K562 (cell line): ENCODE results near the gene ZMIZ1. TPM values are rescaled to one million over a fixed set of nuclear protein-coding genes. Genes with fewer than 3 reads are reported as not detected.

Experiments used
- ATAC-seq: fragments of 200-7000 bp; cut with Tn5 transposase; 3 replicates; pipeline ENCODE4 v1.9.1; 2020; ENCODE audit warnings: moderate library complexity
- BruUV-seq: library from RNA; stranded (reverse); fragments of 400-500 nt; replicated peaks from 2 replicates; lab custom pipeline; 2021; lab: Mats Ljungman, UMichigan
- CTCF ChIA-PET: fragments of 300-600 bp; formaldehyde crosslinking; extraction: SDS; loops from one replicate; lab custom pipeline; 2021; ENCODE audit warnings: low intra/inter-chr PET ratio; lab: Yijun Ruan, JAX
- POLR2A ChIA-PET: fragments of 300-600, 350-650 bp; sonication (Branson Sonifier 250); formaldehyde crosslinking; extraction: SDS; loops from one replicate; lab custom pipeline; 2021; ENCODE audit warnings: antibody characterized with exemption, inconsistent platforms; lab: Yijun Ruan, JAX
- DNase-seq, 4 experiments: peaks; one replicate each; pipeline versions ENCODE4 v3.0.0 to v3.0.0-alpha.2; 2011 to 2018; ENCODE audit warnings: low spot score in 3 of 4, mixed read lengths in 3 of 4; ENCODE audit errors: extremely low read depth in 1 of 4
- FAIRE-seq: peaks from 2 replicates; lab custom pipeline; 2011; peaks lifted over from hg19 to GRCh38; lab: Jason Lieb, UNC
- H2AFZ ChIP-seq: 2 replicates; pipeline ENCODE4 v1.6.0; 2011; ENCODE audit warnings: low read depth, low read length, control low read depth, inconsistent platforms
- H3K27ac ChIP-seq: fragments of 200-600 bp; 3 replicates; pipeline ENCODE4 v1.8.0; 2011; ENCODE audit warnings: low read depth, mild to moderate bottlenecking, control low read depth, inconsistent platforms, low read length, moderate library complexity, mixed read lengths; ENCODE audit errors: extremely low read depth
- H3K27me3 ChIP-seq, 2 experiments: fragments of 300-600 bp in 1 of 2; 2 replicates in 1 of 2; 3 replicates in 1 of 2; pipeline versions ENCODE4 v1.6.0 to v1.8.0; 2011; ENCODE audit warnings: inconsistent platforms in 2 of 2, low read length in 2 of 2, mild to moderate bottlenecking in 1 of 2, mixed read lengths in 1 of 2, moderate library complexity in 1 of 2; ENCODE audit not compliant: control insufficient read depth in 2 of 2, insufficient read depth in 2 of 2
- H3K36me3 ChIP-seq: fragments of 300-600 bp; 3 replicates; pipeline ENCODE4 v1.8.0; 2011; ENCODE audit warnings: mild to moderate bottlenecking, low read length, inconsistent platforms; ENCODE audit not compliant: control insufficient read depth, insufficient read depth
- H3K4me1 ChIP-seq, 2 experiments: fragments of 200-600 bp in 1 of 2; replicated peaks in 1 of 2; 2 replicates in 1 of 2; 3 replicates in 1 of 2; pipeline versions ENCODE4 v1.5.1 to v1.8.0; 2011; ENCODE audit warnings: inconsistent platforms in 2 of 2, low read length in 2 of 2, mild to moderate bottlenecking in 1 of 2, mixed read lengths in 1 of 2, moderate library complexity in 1 of 2; ENCODE audit not compliant: control insufficient read depth in 2 of 2, insufficient read depth in 2 of 2
- H3K4me2 ChIP-seq: 2 replicates; pipeline ENCODE4 v1.6.1; 2011; ENCODE audit warnings: low read length, control low read depth, inconsistent platforms, mixed read lengths; ENCODE audit not compliant: insufficient read depth
- H3K4me3 ChIP-seq: fragments of 200-600 bp; sonication (generic), shearing (Covaris generic); 2 replicates; pipeline ENCODE4 v1.5.1; 2016; ENCODE audit warnings: control low read depth, inconsistent platforms
- H3K79me2 ChIP-seq: fragments of 200-600 bp; 3 replicates; pipeline ENCODE4 v1.8.0; 2011; ENCODE audit warnings: low read length, inconsistent platforms; ENCODE audit not compliant: control insufficient read depth, insufficient read depth
- H3K9ac ChIP-seq, 2 experiments: 2 replicates each; pipeline versions ENCODE4 v1.6.0 to v1.6.1; 2011; ENCODE audit warnings: low read depth in 2 of 2, low read length in 2 of 2, control low read depth in 1 of 2, inconsistent platforms in 1 of 2, mild to moderate bottlenecking in 1 of 2, mixed read lengths in 1 of 2; ENCODE audit not compliant: insufficient read depth in 1 of 2
- H3K9me1 ChIP-seq: one replicate; pipeline ENCODE4 v1.6.0; 2011; ENCODE audit warnings: inconsistent platforms, mild to moderate bottlenecking, low read length, moderate library complexity; ENCODE audit not compliant: control insufficient read depth, insufficient read depth
- H3K9me3 ChIP-seq: replicated peaks from 2 replicates; pipeline ENCODE4 v1.5.1; 2011; ENCODE audit warnings: low read depth, low read length, inconsistent platforms; ENCODE audit not compliant: control insufficient read depth, insufficient read depth
- H4K20me1 ChIP-seq: replicated peaks from 2 replicates; pipeline ENCODE4 v1.6.1; 2011; ENCODE audit warnings: low read length, inconsistent platforms, mixed read lengths; ENCODE audit not compliant: control insufficient read depth, insufficient read depth
- BRD4 ChIP-seq: fragments of 200-600 bp; sonication (generic); IDR thresholded peaks from 2 replicates; pipeline ENCODE4 v1.6.1; 2017; ENCODE audit warnings: inconsistent platforms
- HDAC1 ChIP-seq, 2 experiments: fragments of 450-650 bp; IDR thresholded peaks; 2 replicates each; pipeline ENCODE4 v1.6.1; 2016 to 2017; ENCODE audit warnings: inconsistent platforms in 1 of 2, mild to moderate bottlenecking in 1 of 2, moderate library complexity in 1 of 2
- HLTF ChIP-seq: fragments of 450-650 bp; IDR thresholded peaks from 2 replicates; pipeline ENCODE4 v1.6.1; 2016
- SMAD3 ChIP-seq: fragments of 450-650 bp; formaldehyde crosslinking; conservative IDR thresholded peaks from 2 replicates; pipeline ENCODE4 v1.4.0; 2020; ENCODE audit warnings: mild to moderate bottlenecking
- USF1 ChIP-seq: sonication (generic); formaldehyde crosslinking; IDR thresholded peaks from 2 replicates; pipeline ENCODE4 v1.9.0; 2022; ENCODE audit warnings: mild to moderate bottlenecking, missing genetic modification reagents
- ZKSCAN1 ChIP-seq: fragments of 150-350 bp; IDR thresholded peaks from 2 replicates; pipeline ENCODE4 v1.6.1; 2016; ENCODE audit warnings: low read depth, low read length
- ZNF280A ChIP-seq: fragments of 450-650 bp; IDR thresholded peaks from 2 replicates; pipeline ENCODE4 v1.6.1; 2018; ENCODE audit warnings: mild to moderate bottlenecking, low read depth; ENCODE audit not compliant: partially characterized antibody
- WGBS: fragments of 100-300 bp; shearing (Covaris generic); methylation state at CpG from one replicate; pipeline ENCODE4 v1.1.6; 2016; ENCODE audit warnings: low coverage, mixed read lengths; ENCODE audit not compliant: insufficient coverage; ENCODE audit errors: missing lambda C conversion rate; 5-methylcytosine and 5-hydroxymethylcytosine counted together
- in situ Hi-C: fragments of 300-500 bp; cut with MboI; formaldehyde crosslinking; loops from 4 replicates; pipeline ENCODE4 v1.15.0; 2018; ENCODE audit warnings: inconsistent platforms, mixed read lengths
- intact Hi-C: fragments of 100-400 bp; cut with micrococcal nuclease; formaldehyde crosslinking; loops from 2 replicates; pipeline ENCODE4 v1.14.2; 2022
- polyA plus RNA-seq, 8 experiments: library from polyadenylated mRNA; depleted of rRNA in 4 of 8; stranded (reverse) in 5 of 8; unstranded in 3 of 8; fragments of >200 nt; fragmentation: Nextera tagmentation in 2 of 8; fragmentation: Illumina TruSeq in 1 of 8; extraction: Ambion mirVana in 2 of 8; extraction: Trizol in 1 of 8; gene quantifications; 2 replicates each; pipeline versions ENCODE4 v1.2.1 to v1.2.3, GENCODE V29; 2011 to 2014; ENCODE audit warnings: inconsistent platforms in 1 of 8, missing spikeins in 1 of 8
- total RNA-seq, 7 experiments: library from RNA; depleted of rRNA in 6 of 7; stranded (reverse); fragments of >200 nt in 6 of 7; fragmentation: Illumina TruSeq in 2 of 7; extraction: Trizol in 2 of 7; gene quantifications; 2 replicates each; pipeline versions ENCODE4 v1.2.1 to v1.2.3, GENCODE V29; 2011 to 2021; ENCODE audit warnings: low replicate concordance in 1 of 7

ZMIZ1 gene
- total and polyA plus RNA-seq, 9 of the 15 experiments (the other 6 are each of a cell fraction or from before 2014, with no cell fraction given) = 1.0 to 37.3 (median 4.3) TPM

GRCh38 chr10:79146611-79147130 is 77.9 kb downstream of the ZMIZ1 start (continued):
- TF ChIP-seq SMAD3 (CRISPR knock-in tag) (no peak), HDAC1 (IDR thresholded peaks at IDR 0.05) (no peak), ZNF280A (no peak), BRD4 (no peak), USF1 (CRISPR knock-in tag) (peak; percentile 40; the same call in 1 of the 2 replicates)

- no peak for DNase-seq
- Histone ChIP-seq H3K9me1 (peaks cover 7% of the 10 kb centered on the region), H3K4me2 (no peak overlapping the region), H3K4me3 (no peak overlapping the region), H2AFZ (no peak overlapping the region), H4K20me1 (no peaks in the 10 kb centered on the region), H3K27ac (0 out of 3 replicates have a peak overlapping the region, but pooled peaks have one; percentile 8), H3K4me1 (peaks cover 84 to 94% of the 10 kb centered on the region in 2 experiments), H3K9me3 (no peaks in the 10 kb centered on the region), H3K36me3 (peaks cover 24% of the 10 kb centered on the region; the same call in 1 of the 3 replicates), H3K27me3 (no peaks in the 10 kb centered on the region), H3K79me2 (peaks cover 23% of the 10 kb centered on the region; the same call in 2 of the 3 replicates), H3K9ac (peak overlapping the region in 1 of 2 experiments; percentile 89; a peak in 1 of 4 replicates)
- ChIA-PET POLR2A (interaction anchor here (0.6 to 2.8 kb wide), 3 partner anchors 8 to 32 kb away, joined by 3 to 20 read pairs (median 7); no protein-coding TSS in a partner anchor), CTCF (no interaction called here)
- intact Hi-C loops (loop anchor here (5.0 kb wide), 2 partner anchors 65 to 80 kb away; partner anchors contain the start of gene ZMIZ1), in situ Hi-C loops (no loop called here)
- no peak for ATAC-seq
- no TSS peak for BruUV-seq
- TF ChIP-seq HLTF = no peak
- peak; percentile 91 for TF ChIP-seq ZKSCAN1
- no peak for FAIRE-seq
- WGBS = 77% methylated on average over 5 of the region's 5 CpGs
These were observed 78.5 kb downstream of the ZMIZ1 start for GRCh38 chr10:79147306-79147705.
